Measurements from ENCODE around the gene ENOX1.

DNA sequence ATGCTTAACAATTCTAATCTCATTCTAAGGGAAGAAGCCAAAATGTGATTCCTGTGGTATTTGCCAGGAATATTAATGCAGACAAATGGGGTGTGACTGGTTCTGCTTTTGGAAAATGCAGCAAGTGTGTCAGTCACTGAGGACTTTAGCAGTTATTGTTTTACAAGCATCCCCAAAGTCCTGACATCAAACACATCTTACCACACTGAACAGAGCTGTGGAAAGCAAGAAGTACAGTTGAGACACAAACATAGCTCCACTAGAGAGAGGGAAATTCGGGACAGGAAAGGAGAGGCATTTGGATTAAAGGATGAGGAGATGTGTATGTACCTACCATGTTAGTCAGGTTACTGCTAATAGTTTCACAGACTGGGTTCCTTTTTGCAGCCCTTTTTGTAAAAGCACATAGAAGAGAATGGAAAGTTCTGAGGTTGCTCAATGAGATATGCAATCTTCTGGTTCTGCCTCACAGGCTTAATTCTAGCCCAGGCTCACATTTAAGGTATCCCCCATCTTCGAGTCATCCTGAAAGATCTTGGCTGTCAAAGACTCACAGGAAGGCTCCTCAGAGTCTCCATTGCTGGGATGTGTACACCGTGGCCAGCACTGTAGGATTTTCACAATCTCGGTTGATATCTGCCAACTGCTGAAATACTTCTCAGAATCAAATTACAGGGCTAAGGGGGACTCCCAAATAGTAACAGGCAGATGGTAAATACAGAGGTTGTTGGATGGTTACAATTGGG, 446.8 kb downstream of the ENOX1 start:
- TF ChIP-seq CTCF (IDR thresholded peaks at IDR 0.05; ENCODE audit: low read depth, low read length) (no peak), EZH2phosphoT487 (IDR thresholded peaks at IDR 0.05; ENCODE audit: low read depth) (no peak)
